HG03342 (cell line): ENCODE measurements around the gene MTARC1.

Source experiments
- ATAC-seq: cut with Tn5 transposase; IDR thresholded peaks from one replicate; pipeline ENCODE4 v1.9.1; 2021; ENCODE audit warnings: mild to moderate bottlenecking, moderate library complexity; ENCODE audit not compliant: unreplicated experiment

MTARC1 gene

GRCh38 chr1:220827445-220828178 is 40.9 kb downstream of the MTARC1 start:
- ATAC-seq = no peak

GRCh38 chr1:220828179-220828490 is 41.4 kb downstream of the MTARC1 start:
- ATAC-seq = no peak

GRCh38 chr1:220828950-220829586 is 42.4 kb downstream of the MTARC1 start:
- ATAC-seq = no peak

- ATAC-seq = no peak
Observed at GRCh38 chr1:220833436-220833835, 46.7 kb downstream of the MTARC1 start.

- ATAC-seq = no peak
Observed at GRCh38 chr1:220834155-220834870, 47.6 kb downstream of the MTARC1 start.
